Fibroblast of skin of right quadriceps (primary cell): ENCODE data around the gene EREG.

Experiments used
- DNase-seq: peaks from one replicate; pipeline ENCODE4 v3.0.0-alpha.2; 2013

Gene EREG

GRCh38 chr4:74433043-74433442 is 68.1 kb downstream of the EREG start:
- peak; percentile 15 for DNase-seq

GRCh38 chr4:74433541-74434172 is 68.7 kb downstream of the EREG start:
- no peak for DNase-seq

GRCh38 chr4:74435296-74435695 is 70.4 kb downstream of the EREG start:
- no peak for DNase-seq

- no peak for DNase-seq
These were observed 72.9 kb downstream of the EREG start for GRCh38 chr4:74437866-74438265.
